Right kidney (tissue), 1 donor: ENCODE measurements around the gene COX18.
A peak's percentile ranks its signal among the peaks of the same experiment; 100 is the strongest.

Experiments used
- DNase-seq: peaks from one replicate; pipeline ENCODE4 v3.0.0-alpha.2; 2016

Gene COX18

DNA sequence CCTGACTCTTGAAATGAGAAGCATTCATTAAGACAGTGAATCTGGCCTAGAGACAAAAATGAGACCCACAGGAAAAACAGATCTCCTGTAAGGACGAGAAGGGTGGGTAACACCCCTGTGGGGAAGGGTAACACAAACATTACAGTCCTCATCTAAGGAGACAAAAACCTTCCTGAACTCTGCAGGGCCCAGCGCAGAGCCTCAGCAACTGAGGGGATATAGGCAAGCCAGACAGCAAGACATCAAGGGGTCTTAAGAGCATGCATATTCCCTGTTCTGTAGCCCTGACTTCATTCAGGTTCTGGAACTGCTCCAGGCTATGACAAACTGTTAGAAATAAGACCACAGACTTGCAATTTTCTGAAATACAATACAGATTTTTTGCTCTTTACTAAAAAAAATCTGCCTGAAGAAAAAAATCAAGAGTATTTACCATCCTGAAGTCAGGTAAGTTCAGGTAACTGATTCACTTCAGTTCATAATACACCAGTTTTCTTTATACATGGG, 15.5 kb downstream of the COX18 start:
- no peak for DNase-seq

DNA sequence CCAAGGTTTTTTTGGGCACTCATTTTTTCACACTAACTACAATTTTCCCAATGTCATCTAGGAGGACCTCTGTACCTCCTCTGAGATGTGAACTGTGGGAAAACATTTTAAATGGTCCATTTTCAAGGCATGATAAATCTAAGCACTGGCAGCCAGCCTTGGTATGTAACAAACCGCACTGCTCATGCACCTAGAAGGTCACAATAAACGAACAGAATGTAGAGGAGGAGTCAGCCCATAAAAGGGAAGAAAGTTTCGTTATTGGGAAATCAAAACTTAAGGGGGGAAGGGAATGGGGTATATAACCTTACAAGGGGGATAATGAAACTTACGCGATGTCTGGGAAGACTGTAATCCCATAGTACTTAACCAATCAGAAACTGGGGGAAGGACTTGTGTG, 16.4 kb downstream of the COX18 start:
- no peak for DNase-seq

DNA sequence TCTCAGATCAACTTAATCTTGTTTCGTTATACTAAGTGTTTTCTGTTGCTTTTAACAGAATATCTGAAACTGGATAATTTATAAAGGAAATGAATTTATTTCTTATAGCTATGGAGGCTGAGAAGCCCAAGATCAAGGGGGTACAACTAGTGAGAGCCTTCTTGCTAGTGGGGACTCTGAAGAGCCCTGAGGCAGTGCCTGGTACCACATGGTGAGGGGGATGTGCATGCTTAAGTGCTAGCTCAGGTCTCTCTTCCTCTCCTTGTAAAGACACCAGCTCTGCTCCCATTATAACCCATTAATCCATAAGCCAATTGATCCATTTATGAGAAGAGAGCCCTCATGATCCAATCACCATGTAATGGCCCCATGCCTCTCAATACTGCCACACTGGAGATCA, 17.9 kb downstream of the COX18 start:
- no peak for DNase-seq

DNA sequence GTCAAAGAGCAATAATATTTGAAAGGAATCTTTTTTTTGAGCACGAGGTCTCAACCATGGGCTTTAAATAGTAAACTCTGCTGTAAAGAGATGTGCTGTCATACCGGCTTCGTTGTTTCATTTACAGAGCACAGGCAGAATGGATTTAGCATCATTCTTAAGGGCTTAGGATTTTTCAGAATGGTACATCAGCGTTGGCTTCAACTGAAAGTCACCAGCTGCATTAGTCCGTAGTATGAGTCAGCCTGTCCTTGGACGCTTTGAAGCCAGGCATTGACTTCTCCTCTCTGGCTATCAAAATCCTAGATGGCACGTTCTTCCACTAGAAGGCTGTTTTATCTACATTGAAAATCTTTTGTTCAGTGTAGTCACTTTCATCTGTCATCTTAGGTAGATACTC, 23.6 kb downstream of the COX18 start:
- no peak for DNase-seq

DNA sequence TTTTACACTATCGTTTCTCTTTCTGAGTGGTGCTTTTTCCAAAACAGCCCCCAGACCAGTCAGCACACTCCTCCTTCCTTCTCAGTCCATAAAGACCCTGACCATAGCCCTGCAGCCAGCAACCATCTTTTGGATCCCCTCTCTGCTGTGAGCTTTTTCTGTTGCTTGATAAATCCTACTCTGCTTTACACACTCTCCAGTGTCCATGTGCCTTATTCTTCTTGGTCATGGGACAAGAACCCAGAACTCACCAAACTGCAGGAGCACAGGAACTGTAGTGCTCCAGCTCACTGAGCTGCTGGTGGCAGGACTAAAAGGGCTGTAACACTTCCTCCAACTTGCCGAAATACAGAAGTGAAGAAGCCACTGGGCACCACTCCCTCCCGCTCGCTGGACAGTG, 32.5 kb downstream of the COX18 start:
- no peak for DNase-seq

DNA sequence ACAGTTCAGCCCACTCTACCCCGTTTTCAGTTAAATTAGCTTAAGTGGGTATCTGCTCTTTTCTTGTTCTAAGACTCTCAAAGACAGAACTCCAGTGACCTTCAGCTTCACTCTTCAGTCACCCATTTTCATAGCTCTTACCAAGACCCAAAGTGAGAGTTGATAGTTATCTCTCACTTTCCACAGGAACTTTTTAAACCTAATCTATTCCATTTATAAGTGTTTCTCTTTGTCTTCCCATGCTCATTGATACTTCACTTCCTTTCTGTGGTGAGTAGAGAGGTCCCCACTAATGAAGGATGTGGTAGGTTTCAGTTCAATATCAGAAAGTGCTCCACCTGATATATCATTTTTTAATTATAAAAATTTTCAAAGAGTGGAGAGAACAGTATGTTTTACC, 33.4 kb downstream of the COX18 start:
- DNase-seq: no peak

DNA sequence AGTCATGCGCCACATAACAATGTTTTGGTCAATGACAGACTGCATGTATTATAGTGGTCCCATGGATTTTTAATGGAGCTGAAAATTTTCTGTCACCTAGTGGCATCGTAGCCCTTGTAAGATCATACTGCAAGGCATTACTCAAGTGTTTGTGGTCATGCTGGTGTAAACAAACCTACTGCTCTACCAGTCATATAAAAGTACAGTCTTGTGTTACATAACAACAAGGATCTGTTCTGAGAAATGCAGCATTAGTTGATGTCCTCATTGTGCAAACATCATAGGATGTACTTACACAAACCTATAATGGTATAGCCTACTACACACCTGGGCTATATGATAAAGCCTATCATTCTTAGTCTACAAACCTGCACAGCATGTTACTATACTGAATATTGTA, 34.6 kb downstream of the COX18 start:
- no peak for DNase-seq

DNA sequence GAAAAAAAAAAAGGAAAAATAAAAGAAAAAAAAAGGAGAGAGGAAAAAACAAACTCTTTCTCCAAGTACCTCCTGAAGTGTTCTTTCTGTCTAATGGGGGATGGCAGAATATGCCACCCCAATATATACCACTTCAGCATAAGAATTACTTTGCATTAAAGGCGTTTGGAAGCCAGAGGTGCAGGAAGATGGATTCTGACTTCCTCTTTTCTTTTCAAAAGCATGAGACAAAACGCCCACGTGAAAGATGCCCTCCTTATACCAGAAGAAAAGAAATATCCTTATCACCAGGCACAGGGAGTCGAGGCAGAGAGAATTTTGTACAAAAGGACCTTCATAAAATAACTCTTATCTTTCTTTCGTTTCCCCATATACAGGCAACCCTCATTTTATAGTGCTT, 40.9 kb downstream of the COX18 start:
- no peak for DNase-seq

DNA sequence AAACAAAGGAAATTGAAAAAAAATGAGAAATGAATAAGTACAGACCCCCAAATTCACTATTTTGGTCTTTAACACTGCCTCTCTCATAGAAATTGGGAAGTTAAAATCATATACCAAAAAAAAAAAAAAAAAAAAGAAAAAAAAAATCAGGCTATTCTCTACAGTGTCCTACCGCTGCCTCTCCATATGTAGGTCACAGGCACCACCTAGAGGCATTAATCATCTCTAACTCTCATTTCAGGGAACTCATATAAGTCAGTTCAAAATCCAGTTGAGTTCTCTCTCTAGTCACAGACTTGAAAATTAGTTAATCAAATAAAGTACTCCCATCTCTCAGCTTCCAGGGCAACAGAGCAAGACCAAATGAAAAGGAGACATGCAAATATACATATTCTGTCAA, 47.9 kb downstream of the COX18 start:
- DNase-seq: no peak

DNA sequence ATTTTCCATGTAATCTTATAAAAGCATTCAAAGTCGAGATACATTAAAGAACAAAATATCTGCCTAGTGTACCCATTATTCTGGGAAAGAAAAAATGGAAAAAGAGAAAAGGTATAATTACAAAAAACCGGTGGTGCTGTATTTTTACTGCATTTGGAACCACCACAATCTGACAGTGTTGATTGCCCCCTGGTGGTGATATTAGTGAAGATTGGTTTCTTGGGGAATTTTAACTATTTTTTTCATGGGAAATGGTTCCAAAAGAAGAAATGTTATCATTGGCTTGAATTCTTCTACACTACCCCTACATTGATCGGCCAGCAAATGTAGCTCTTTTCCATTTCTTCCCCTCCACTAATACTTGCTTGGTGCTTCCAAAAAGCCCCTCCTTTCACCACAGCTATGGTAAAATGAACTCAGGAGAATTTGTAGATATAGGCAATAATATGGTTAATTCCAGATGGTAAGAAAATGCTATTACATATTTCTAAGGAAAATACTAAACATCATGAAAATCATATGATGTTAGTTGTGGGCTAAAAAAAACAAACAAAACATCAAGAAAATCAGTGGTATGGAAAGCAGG, 50.0 kb downstream of the COX18 start:
- DNase-seq: peak; percentile 26

DNA sequence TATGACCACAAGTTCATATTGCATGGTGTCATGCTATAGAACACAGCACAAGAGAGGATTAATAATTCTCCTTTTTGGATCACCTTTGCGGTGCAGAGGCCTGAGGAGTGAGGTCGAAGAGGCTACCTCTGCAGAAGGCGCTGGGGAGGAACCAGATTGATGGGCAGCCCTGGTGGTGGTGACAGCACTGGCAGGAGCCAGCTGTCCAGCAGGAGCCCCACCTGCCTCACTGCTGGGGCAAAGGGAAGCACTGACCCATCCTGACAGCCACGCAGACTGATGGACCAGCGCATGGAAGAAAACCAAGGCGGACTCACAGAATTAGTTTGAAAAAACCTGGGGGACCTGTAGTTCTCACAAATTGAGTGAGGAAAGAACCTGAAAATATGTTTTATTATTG, 50.9 kb downstream of the COX18 start:
- no peak for DNase-seq

DNA sequence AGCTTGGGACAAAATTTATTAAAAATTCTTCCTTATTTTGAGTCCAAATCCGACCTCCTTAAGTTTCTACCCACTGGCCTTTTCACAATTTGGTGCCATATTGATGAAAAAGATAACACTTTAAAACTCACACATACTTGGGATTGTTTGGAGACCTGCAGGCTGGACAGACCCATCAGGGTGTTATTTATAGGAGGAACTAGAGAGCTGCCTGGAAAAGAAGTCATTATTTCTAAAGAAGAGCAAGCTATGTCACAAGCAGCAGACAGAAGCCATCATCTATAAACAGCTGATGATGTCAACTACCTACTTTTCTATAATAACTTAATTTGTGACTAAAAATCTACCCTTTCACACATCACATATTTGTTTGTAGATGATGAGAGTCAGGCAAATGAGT, 56.2 kb downstream of the COX18 start:
- no peak for DNase-seq

DNA sequence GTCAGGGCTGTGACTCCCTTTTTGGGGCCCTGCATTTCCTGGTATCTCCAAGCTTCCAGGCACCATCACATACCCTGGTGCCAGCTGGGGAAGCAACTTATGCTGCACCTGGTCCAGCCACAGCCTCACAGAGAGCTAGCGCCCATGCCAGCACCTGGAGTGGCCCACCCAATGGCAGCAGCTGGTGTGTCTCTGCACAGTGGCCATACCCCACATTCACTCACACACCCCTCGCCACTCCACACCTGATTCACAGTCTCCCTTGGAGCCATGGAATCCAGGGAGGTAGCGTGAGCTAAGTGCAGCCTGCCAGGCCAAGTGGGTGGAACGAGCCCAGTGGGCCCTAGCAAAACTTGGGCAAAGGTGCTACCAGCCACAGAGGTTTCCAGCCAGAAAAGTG, 56.8 kb downstream of the COX18 start:
- DNase-seq: no peak

DNA sequence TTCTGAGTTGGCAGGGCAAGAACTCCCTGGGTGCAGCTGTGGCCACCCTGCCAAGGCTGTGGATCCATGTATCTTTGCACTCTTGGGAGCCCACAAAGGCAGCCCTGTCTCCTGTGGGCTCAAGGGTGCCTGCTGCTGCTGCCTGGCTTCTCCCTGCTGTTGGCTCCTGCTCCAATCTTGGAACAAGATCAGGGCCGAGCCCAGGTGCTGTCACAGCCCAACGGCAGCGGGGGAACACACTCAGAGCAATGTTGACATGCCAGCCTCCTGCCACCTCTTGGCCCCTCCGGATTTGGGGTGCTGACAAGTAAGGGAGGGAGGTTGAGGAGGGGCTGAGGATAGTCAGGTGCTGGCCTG, 57.9 kb downstream of the COX18 start:
- no peak for DNase-seq

DNA sequence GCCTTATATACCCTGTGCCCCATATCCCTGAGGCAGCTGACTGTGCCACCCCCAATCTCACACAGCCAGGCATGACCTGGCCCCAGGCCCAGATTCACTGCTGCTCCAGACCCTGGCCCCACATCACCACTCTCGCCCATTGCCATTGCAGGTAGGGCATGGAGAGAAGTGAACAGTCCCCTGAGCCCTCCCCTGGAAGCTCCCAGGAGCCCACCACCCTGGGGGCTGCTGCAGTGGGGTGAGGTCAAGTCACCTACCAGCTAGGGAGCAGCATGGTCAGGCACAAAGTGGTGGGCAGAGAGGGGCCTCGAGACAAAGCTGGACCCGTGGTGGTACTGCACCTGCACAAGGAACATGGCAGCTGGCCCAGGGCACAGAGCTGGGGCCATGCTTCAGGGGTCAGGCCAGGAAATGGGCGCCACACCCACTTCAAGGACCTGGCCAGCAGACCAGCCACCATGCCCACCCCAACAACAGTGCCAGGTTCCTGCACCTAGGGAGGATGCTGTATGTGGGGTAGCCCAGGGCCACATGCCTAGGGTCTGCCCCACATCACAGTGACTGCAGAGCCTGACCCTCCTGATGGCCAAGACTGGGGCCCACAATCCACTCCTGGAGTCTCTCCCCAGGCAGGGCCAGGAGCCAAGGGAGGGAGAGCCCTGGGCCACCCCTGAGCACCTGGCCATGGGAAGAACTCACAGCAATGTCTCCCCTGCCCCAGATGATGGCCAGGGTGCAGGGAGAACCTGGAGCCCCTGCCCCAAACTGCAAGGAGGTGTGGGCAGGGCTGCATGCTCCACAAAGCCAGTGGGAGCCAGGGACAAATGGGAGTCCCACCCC, 58.5 kb downstream of the COX18 start:
- no peak for DNase-seq

DNA sequence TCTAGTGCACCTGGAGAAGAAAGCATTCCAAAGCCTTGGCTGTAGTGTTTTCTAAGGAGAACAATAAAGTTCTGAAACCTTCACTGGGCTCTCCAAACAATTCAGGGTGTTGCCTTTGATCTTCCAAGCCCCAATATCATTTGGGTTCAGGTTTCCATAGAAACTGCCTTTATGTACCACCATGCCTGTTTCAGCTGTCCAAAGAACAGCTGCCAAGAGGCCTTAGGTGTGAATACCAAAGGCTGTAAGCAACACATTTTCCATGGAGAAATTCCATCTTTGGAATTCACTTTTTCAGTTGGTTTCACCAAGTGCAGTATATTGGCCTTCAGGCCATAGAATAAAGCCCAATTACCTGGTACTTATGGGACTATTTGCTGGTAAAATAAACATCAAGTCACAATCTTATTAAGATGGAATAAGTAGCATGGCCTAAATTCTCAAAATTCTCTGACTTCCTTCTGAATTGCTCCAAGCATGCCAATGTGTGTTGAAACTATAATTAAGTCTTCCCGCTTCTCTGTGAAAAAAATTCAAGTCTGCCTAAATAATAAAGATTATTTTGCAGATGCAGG, 61.9 kb downstream of the COX18 start:
- DNase-seq: no peak

DNA sequence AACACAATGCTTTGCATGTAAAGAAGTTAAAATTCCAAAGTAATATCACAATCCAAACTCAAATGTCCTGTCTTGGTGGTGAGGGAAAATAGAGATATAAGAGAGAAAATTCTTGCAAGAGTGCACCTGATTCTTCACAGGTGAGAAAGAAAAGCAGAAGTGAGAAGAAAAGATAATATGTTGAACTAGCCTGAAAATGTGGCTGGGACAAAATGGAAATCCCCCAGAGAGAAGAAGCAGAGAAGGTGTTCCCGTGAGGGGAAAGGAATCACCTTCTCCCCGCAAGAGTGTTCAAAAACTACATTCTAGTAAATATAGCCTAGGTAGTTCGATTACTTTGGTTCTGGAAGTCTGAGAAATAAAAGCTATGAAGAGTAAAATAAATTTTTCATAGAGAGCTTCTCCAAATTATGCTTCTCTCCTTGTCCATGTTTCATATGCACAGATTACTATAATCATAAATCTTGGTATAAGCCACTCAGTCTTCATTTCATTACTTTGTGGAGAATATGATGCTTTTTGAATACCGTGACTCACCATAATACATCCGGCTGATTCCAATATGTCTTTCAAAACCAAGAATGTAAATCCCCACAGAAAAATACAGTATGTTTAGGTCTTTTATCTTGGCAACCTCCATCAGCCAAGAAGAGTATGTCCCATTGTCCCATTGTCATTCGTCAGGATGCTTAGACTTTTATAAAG, 63.1 kb downstream of the COX18 start:
- no peak for DNase-seq

DNA sequence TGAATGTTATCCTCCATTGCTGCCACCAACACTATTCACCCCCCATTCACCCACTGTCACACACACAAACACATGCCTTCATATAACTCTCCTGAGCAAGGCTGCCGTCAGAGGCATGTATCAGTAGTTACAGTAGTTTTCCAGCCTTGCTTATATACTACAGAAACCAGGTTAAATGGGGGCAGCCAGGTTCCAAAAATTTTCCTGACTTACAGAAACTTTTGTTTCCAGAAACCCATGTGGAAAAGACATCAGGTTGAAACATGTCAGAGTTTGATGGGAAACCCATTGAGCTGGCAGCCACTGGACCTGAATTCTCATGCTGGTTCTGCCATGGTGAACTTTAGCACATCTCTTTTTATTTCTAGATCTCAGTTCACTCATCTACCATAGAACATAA, 64.0 kb downstream of the COX18 start:
- DNase-seq: no peak
